Putamen (tissue), 1 donor: ENCODE measurements around the gene CTRL.
"Not testable (repeated sequence)": the region's sequence is repeated elsewhere in the genome, so short reads cannot be mapped to it uniquely, and the experiment has no call there.

Source experiments
- DNase-seq: peaks from one replicate; pipeline ENCODE4 v3.0.0-alpha.2; 2016; ENCODE audit warnings: low spot score

The CTRL gene

DNA sequence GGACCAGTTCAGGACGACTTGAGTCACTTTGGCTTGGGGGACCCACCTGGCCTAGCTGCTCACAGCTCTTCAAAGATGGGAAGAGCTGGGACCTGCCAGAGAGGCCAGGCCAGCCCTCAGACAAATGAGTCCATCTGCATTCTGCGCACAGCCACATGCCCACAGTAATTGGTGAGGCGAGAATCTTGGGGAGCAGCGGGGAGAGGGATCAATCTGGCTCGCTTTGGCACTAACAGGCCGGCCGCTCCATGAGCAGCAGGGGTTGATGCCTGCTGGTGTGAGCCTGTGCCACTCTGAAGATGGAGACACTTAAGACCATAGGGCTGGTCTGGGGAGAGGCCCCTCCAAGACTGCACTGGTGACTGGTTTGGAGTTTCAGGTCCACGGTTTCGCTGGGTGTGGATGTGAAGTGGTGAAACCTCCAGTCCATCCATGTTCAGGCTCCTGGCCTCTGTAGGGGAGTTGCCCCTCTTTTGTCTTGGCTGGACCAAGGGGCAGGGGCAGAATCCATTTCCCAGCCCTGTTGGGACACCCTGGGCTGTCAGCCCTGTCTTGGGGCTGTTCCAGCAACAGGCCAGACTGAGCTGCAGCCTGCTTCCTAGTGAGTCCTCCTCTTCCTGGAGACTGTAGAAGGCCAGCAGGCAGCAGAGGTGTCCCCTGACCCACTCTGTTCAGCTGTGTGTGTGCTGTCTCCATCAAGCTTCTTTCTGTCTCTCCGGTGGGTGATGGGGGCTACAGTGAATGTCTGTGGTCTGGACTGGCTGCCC is 7.3 kb downstream of the CTRL start:
- DNase-seq: no peak

DNA sequence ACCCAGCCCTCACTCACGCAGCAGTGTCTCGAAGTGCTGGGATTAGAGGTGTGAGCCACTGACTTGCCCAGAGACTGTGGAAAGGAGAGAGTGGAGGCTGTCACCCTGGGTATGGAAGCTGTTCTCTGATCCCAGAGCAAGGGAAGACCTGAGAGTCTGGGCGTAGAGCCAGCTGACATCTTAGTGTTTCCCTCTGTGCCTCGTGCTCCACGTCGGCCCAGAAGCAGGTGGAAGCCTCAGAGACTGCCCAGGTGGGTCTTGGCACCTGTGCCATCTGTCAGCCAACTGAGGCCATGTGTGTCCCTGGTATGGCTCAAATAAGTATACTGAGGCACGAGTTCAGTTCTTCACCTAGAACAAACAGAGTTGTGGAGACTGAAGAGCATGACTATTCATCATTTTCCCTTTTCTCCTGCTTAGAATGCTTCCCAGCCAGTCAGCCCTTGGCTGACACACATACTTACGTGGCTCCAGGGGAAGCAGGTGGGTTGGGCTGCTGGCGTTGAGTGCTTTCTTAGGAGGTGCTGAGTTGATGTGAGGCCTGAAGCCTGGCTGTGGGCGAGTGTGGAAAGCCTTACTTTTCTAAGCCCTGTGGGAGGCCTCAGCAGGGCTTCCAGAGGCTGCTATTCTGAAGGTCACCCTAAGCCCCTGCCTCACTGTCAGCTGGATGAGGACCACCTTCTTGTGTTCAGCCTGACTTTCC is 8.1 kb downstream of the CTRL start:
- DNase-seq: peak; percentile 71

DNA sequence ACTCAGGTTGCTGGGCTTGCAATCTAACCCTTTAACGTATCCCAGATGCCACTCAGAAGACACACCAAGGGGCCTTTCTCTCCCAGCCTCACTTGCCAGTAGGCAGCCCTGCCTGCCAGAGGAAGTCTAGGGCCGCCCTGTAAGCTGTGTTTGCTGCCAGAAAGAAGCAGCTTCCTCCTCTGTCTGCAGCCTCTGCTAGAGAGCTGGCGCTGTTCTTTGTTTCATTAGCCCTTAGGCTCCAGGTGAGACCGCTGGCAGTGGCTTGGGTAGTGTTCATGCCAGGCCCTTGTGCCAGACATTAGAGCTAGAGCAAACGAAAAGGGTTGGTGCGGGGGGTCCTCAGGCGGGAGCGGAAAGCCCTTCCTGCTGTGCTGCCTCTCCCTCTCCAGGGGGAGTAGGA is 8.9 kb downstream of the CTRL start:
- DNase-seq: no peak

DNA sequence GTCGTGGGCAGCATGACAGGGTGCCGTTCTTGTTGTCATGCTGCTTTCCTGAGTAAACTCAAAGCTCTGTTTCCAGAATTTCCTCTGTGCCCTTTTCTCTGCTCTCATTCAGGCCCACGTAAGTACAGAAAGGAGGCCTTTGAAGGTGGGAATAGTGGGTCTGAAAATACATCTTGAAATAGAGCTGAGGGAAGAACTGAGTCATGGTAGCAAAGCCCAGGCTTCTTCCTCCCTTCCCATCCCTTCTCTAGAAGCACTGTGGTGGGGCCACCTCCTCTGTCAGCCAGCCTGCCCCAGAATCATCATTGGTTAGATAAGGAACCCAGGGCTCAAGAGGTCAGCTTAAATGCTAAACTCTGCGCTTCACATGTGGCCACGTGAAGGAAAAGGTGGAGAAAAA is 9.4 kb downstream of the CTRL start:
- DNase-seq: peak; percentile 64

DNA sequence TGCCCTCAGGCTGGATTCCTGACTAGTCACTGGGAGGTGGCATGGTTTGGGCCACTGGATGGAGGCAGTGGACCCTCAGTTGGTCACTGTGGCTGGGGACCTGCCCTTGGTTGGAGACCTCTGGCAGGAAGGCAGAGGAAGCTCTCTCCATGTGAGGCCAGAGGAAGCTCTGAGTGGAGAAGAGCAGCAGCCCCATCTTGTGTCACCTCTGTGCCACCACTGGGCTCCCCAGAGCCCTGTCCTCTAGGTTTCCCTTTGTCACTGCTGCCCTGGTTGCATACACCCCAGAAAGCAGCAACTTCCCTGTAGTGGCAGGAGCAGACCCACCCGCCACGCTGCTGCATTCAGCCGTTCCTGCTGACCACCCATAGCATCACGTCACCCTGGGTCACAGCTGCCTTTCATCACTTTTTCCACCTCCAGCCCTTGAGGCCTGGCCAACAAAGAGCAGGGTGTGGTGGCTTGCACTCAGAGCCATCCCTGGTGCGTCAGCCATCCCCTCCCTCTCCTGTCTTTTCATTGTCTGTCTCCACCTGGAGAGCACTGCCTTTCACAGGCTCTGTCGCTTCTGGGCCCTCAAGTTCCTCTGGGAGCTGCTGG is 11.9 kb downstream of the CTRL start:
- DNase-seq: no peak

GRCh38 chr16:67917852-67918236 is 13.8 kb downstream of the CTRL start:
- DNase-seq: peak; percentile 86

GRCh38 chr16:67917140-67917851 is 14.4 kb downstream of the CTRL start:
- DNase-seq: peak; percentile 58

GRCh38 chr16:67915831-67916723 is 15.6 kb downstream of the CTRL start:
- DNase-seq: no peak

DNA sequence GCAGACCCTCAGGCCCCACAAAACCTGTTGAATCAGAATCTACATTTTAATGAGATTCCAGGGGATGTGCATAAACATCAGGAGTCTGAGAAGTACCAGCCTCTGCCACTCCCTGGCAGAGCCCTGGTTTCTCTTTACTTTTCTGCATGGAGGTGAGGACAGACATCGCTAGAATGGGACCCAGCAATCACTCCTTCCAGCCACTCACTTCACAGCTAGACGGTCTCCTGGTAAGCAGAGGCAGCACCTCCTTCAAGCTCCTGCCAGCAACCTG is 16.2 kb downstream of the CTRL start:
- not testable (repeated sequence) for DNase-seq

- DNase-seq: no peak
These were observed 16.7 kb downstream of the CTRL start for GRCh38 chr16:67914758-67915495.

DNA sequence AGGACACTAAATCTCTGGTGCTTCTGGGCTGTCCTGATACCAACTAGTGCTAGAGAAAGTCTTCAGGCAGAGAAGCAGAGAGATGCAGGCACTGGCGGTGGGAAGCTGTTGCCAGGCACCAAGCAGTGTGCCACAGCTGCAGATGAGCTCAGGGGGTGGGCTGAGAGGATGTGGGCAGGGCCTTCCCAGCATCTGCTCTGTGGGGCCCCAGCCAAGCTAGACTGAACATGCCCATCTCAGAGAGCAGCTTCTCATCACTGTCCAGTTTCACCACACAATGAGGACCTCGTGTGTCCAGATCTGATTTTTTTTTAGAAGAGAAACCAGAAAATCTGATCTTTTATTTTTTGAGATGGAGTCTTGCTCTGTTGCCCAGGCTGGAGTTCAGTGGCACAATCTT is 21.5 kb downstream of the CTRL start:
- DNase-seq: peak; percentile 94

- DNase-seq: no peak
These were observed 22.5 kb downstream of the CTRL start for GRCh38 chr16:67909056-67909742.

DNA sequence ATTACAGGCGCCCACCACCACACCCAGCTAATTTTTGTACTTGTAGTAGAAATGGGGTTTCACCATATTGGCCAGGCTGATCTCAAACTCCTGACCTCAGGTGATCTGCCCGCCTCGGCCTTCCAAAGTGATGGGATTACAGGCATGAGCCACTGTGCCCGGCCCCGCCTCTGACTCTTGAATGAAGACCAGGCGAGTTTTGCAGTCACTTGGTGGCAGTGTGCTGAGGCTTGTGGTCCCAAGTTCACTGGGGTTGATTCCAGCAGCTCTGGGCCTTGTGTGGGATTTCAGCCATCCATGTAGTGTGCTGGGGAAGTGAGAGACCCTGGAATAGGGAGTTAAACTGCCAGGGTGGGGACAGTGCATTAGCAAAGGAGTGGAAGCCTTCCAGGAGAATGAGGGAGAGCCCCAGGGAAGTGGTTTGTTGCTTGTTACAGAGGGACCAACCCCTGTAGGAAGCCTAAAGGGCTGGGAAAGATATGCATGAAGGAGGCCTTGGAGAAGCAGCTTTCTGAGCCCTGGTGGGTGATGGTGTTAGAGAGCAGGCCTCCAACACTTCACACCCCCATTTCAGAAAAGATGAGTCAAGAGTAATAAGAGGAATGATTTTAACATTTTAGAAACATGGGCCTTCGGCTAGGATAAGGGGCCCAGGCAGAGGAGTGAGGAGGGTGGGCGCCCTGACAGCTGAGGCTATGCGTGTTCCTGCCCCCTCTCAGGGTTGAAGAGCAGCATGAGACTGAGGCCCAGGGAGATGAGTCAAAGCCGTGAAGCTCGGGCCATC is 24.1 kb downstream of the CTRL start:
- DNase-seq: no peak

DNA sequence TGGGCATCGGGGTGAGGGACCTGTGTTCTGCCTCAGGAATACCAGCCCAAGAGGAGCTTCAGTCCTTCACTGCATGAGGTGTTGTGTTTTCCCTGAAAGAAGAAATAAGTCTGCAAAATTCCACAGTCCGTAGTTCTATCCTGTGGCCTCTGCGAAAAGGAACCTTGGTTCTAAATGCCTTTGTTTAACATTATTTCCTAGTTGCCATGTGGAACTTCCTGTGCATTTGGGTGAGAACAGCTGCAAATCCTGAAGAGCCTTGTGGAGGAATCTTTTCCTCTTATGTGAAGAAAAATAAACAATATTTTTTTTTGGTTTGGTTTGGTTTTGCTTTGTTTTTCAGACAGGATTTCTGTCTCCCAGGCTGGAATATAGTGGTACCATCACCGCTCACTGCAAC is 28.8 kb downstream of the CTRL start:
- no peak for DNase-seq

DNA sequence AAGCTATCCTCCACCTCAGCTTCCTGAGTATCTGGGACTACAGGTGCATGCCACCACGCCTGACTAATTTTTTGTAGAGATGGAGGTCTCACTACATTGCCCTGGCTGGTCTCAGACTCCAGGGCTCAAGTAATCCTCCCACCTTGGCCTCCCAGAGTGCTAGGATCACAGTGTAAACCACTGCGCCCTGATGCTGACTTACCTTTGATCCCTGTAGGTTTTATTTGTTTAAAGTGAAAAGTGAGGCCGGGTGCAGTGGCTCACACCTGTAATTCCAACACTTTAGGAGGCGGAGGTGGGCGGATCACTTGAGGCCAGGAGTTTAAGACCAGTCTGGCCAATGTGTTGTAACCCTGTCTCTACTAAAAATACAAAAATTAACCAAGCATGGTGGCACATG is 29.9 kb downstream of the CTRL start:
- no peak for DNase-seq

DNA sequence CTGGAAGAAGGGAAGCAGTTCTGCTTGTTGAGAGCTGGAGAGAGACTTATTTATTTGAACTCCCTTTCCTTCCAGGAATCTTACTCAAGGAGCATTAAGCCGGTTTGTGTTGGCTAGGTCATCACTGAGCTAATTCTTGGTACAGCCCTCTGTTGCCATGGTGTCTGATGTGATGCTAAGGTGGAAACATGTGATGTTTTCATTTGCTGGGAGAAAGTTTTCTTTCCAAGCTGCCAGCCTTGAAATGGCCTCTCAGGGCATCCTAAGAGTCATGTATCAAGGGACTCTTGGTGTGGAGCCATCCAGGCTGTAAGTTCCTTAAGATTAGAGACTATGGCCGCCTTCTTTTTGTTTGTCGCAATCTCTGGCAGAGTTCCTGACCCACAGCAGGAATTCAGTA is 34.4 kb downstream of the CTRL start:
- DNase-seq: no peak

DNA sequence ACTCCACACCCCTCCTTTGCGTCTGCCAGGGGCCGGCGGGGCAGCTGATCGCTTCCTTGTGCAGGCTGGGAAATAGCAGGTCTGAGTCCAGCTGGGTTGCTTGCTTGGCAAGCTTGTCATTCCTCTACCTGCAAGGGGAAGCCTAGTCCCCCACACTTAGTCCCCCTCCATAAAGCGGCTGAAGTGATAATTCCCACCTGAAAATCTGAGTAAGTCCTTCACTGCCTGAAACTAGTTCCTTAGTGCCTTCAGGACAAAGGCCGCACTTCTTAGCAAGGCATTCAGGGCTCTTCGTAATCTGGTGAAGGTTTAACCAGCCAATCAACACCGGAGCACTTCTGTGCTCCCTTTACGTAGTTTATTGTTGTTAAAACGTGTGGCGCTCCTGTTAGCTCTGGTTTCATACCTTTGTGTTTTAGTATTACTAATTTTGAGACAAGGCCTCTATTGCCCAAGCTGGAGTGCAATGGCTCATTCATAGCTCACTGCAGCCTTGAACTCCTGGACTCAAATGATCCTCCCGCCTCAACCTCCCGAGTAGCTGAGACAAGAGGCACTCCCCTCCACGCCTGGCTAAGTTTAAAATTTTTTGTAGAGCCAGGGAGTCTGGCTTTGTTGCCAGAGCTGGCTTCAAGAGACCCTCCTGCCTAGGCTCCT is 37.8 kb downstream of the CTRL start:
- DNase-seq: no peak

GRCh38 chr16:67892899-67893742 is 38.5 kb downstream of the CTRL start, which contains the start of gene PSKH1:
Gene PSKH1 (plus strand): TSS chr16:67893254. CDS start chr16:67908750, 15,496 bp downstream.
- peak; percentile 97 for DNase-seq
